Loucy (cell line): Measurements from ENCODE around the gene GTF3A.
A peak's percentile ranks its signal among the peaks of the same experiment; 100 is the strongest.

Source experiments
- H2AFZ ChIP-seq: fragments of 200-600 bp; sonication (generic); 2 replicates; pipeline ENCODE4 v1.6.0; 2016; ENCODE audit warnings: antibody characterized with exemption, mild to moderate bottlenecking, low read length, moderate library complexity
- H3F3A ChIP-seq: fragments of 200-600 bp; 2 replicates; pipeline ENCODE4 v1.6.0; 2016; ENCODE audit warnings: antibody characterized with exemption, low read depth, mild to moderate bottlenecking
- H3K27me3 ChIP-seq: fragments of 200-600 bp; sonication (generic); 2 replicates; pipeline ENCODE4 v1.6.1; 2014; ENCODE audit warnings: low read length, mild to moderate bottlenecking; ENCODE audit not compliant: insufficient read depth, poor library complexity, severe bottlenecking
- H3K36me3 ChIP-seq: fragments of 200-600 bp; sonication (generic); 2 replicates; pipeline ENCODE4 v1.6.1; 2016; ENCODE audit warnings: low read length; ENCODE audit not compliant: insufficient read depth
- H3K4me1 ChIP-seq: fragments of 200-600 bp; sonication (generic); 2 replicates; pipeline ENCODE4 v1.5.1; 2014; ENCODE audit warnings: low read length, mild to moderate bottlenecking; ENCODE audit not compliant: insufficient read depth, poor library complexity, severe bottlenecking
- H3K4me2 ChIP-seq: fragments of 200-600 bp; sonication (generic); 2 replicates; pipeline ENCODE4 v1.6.0; 2014; ENCODE audit warnings: antibody characterized with exemption, low read length, low read depth, mild to moderate bottlenecking; ENCODE audit not compliant: poor library complexity, severe bottlenecking
- H3K4me3 ChIP-seq: fragments of 200-600 bp; sonication (generic); 2 replicates; pipeline ENCODE4 v1.5.1; 2014; ENCODE audit warnings: low read length, mild to moderate bottlenecking, mixed read lengths; ENCODE audit not compliant: poor library complexity, severe bottlenecking
- H3K79me2 ChIP-seq: fragments of 200-600 bp; sonication (generic); 2 replicates; pipeline ENCODE4 v1.6.1; 2014; ENCODE audit warnings: low read length; ENCODE audit not compliant: insufficient read depth
- H3K9ac ChIP-seq: fragments of 200-600 bp; sonication (generic); 2 replicates; pipeline ENCODE4 v1.6.0; 2014; ENCODE audit warnings: mild to moderate bottlenecking, low read depth, low read length, moderate library complexity; ENCODE audit not compliant: poor library complexity, severe bottlenecking
- H3K9me2 ChIP-seq: fragments of 200-600 bp; sonication (generic); replicated peaks from 2 replicates; pipeline ENCODE4 v1.6.1; 2016; ENCODE audit warnings: low read depth, low read length, mixed read lengths
- H3K9me3 ChIP-seq: fragments of 200-600 bp; sonication (generic); 2 replicates; pipeline ENCODE4 v1.6.1; 2014; ENCODE audit warnings: mild to moderate bottlenecking, antibody characterized with exemption, low read length, low read depth; ENCODE audit not compliant: insufficient read depth
- H4K20me1 ChIP-seq: fragments of 200-600 bp; sonication (generic); 2 replicates; pipeline ENCODE4 v1.6.0; 2014; ENCODE audit warnings: antibody characterized with exemption, low read length, mild to moderate bottlenecking; ENCODE audit not compliant: insufficient read depth, poor library complexity, severe bottlenecking
- CTCF ChIP-seq: fragments of 200-600 bp; sonication (generic); conservative IDR thresholded peaks from 2 replicates; pipeline ENCODE4 v1.5.1; 2014; ENCODE audit warnings: mild to moderate bottlenecking, antibody characterized with exemption, low read length
- EZH2phosphoT487 ChIP-seq: fragments of 200-600 bp; IDR thresholded peaks from 2 replicates; pipeline ENCODE4 v1.6.1; 2018; ENCODE audit warnings: antibody characterized with exemption, mild to moderate bottlenecking, moderate library complexity, borderline replicate concordance

GTF3A gene

GRCh38 chr13:27404680-27405079 is 19.7 kb upstream of the GTF3A start:
- H3K4me3 ChIP-seq: no peak overlapping the region
- no peaks in the 10 kb centered on the region for H3K4me1 ChIP-seq
- H3F3A ChIP-seq: no peaks in the 10 kb centered on the region
- no peak for TF ChIP-seq CTCF
- TF ChIP-seq EZH2phosphoT487: no peak
- H4K20me1 ChIP-seq: no peaks in the 10 kb centered on the region
- H2AFZ ChIP-seq: no peak overlapping the region
- no peaks in the 10 kb centered on the region for H3K36me3 ChIP-seq
- no peaks in the 10 kb centered on the region for H3K9me2 ChIP-seq
- no peaks in the 10 kb centered on the region for H3K9me3 ChIP-seq
- H3K27me3 ChIP-seq: no peaks in the 10 kb centered on the region
- no peak overlapping the region for H3K9ac ChIP-seq
- H3K4me2 ChIP-seq: no peak overlapping the region
- no peaks in the 10 kb centered on the region for H3K79me2 ChIP-seq

DNA sequence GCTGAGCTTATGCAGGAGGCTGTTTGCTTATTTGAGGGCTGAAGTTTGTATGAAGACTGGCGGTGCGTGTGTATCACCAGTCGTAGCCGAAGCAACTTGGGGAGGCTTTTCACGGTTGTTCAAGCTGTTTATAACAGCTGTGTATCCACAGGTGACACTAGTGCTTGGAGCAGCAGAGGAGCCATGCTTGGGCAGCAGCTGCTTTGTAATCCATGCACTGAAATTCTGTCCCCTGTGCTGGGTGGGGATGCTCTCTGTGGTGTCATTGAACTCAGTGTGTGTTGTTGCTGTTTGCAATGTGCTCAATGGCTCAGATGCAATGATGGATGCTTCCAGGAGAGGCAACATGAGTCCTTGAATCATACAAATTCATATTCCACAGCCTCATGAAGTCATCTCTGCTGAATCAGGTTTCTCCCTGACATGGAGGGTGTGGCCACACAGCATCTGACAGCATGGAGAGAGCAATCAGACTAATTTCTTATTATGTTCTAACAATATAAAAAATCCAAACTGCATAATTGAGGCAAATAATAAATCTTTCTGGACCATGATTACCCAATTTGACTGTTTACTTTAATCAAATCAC is 18.8 kb upstream of the GTF3A start:
- H3K9ac ChIP-seq: no peak overlapping the region
- H3K4me3 ChIP-seq: no peak overlapping the region
- H3K36me3 ChIP-seq: no peaks in the 10 kb centered on the region
- H2AFZ ChIP-seq: no peak overlapping the region; the same call in 1 of the 2 replicates
- H3F3A ChIP-seq: no peaks in the 10 kb centered on the region
- H4K20me1 ChIP-seq: no peaks in the 10 kb centered on the region
- H3K27me3 ChIP-seq: no peaks in the 10 kb centered on the region
- TF ChIP-seq EZH2phosphoT487: no peak
- no peak for TF ChIP-seq CTCF
- no peak overlapping the region for H3K4me2 ChIP-seq
- H3K79me2 ChIP-seq: no peaks in the 10 kb centered on the region
- no peaks in the 10 kb centered on the region for H3K9me3 ChIP-seq
- H3K9me2 ChIP-seq: no peaks in the 10 kb centered on the region
- H3K4me1 ChIP-seq: no peaks in the 10 kb centered on the region

GRCh38 chr13:27406178-27406939 is 18.1 kb upstream of the GTF3A start:
- H3K4me1 ChIP-seq: no peaks in the 10 kb centered on the region
- 0 out of 2 replicates have a peak overlapping the region, but pooled peaks have one; percentile 36 for H2AFZ ChIP-seq
- TF ChIP-seq EZH2phosphoT487: no peak
- peak; percentile 70 for TF ChIP-seq CTCF
- H3K4me3 ChIP-seq: no peak overlapping the region
- no peaks in the 10 kb centered on the region for H3K9me3 ChIP-seq
- H3K27me3 ChIP-seq: no peaks in the 10 kb centered on the region
- H3F3A ChIP-seq: no peaks in the 10 kb centered on the region
- H3K9me2 ChIP-seq: no peaks in the 10 kb centered on the region
- H3K9ac ChIP-seq: no peak overlapping the region
- no peaks in the 10 kb centered on the region for H3K79me2 ChIP-seq
- no peak overlapping the region for H3K4me2 ChIP-seq
- H4K20me1 ChIP-seq: no peaks in the 10 kb centered on the region
- H3K36me3 ChIP-seq: no peaks in the 10 kb centered on the region
